ENCODE results near the gene ATP13A5.

ATP13A5 gene

DNA sequence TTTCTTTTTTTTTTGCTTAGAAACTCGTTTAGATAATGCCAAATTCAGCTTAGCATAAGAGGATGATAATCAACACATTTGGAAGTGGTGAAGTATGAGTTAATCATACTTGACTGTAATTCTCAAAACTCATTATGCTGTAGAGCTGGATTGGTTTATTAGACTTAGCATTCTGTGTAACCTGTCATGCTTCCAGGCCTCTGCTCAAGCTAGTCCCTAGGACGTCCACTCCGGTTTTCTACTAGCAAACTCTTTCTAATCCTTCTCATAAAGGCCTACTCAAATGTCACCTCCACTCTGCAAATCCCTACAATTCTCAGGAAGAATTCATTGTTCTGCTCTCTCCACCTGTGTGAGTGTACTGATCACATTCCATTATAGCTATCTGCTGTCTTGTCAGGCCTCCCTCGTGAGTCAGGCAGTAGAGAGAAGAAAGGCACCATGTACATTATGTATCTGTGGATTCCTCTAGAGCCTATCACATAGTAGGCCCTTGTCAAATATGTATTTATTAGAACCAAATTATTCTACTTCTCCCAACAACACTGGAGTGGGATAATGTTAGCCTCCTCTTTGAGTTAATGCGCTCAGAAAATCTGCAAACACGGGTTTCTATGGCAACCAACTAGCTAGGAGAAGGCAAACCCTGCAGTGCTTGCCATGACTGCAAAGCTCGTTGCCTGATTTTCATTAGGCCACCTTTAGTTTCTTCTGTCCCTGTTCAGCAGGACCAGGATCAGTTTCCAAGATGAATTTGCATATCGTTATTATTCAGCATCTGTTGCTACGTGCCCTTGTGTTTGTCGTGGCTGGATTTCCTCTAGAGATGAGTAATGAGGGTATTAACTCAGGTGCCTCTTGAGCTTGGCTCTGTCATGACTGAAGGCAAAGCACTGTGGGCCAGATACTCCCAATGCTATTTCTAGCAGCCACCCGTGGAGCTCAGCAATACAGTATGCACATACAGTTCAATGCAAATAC, 30.7 kb downstream of the ATP13A5 start:
- DNase-seq (ENCODE audit: low read depth in 3 of 3) = no peak

GRCh38 chr3:193346259-193346658, 32.3 kb downstream of the ATP13A5 start:
- no peak for DNase-seq (ENCODE audit: low read depth in 3 of 3)

- DNase-seq (ENCODE audit: low read depth in 3 of 3) = no peak
Measured at GRCh38 chr3:193345431-193345830, 33.1 kb downstream of the ATP13A5 start.

GRCh38 chr3:193344486-193344885, 34.1 kb downstream of the ATP13A5 start:
- no peak for DNase-seq (ENCODE audit: low read depth in 3 of 3)

DNA sequence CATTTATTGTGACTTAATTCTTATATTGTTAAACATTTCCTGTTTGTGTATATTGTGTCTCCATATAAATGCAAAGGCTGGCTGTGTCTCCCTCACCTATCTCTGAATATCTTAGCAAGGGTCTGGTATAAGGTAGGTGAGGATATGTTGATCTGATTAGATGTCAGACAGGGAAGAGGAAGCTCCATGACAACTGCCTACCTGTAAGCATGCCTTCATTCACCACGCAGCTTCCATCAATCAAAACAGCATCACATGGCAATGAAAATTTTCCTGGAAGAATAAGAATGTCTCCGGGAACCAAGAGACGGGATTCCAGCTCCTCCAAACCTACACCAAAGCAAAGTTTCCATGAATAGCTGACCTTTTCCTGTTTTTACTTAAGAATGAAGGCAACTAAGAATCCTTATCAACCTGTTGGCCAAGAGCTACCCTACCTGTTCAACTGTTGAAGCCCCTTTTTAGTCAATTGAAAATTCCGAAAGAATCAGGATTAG, 34.8 kb downstream of the ATP13A5 start:
- DNase-seq (ENCODE audit: low read depth in 3 of 3) = no peak

- no peak for DNase-seq (ENCODE audit: low read depth in 3 of 3)
Measured at GRCh38 chr3:193342551-193342950, 36.0 kb downstream of the ATP13A5 start.

DNA sequence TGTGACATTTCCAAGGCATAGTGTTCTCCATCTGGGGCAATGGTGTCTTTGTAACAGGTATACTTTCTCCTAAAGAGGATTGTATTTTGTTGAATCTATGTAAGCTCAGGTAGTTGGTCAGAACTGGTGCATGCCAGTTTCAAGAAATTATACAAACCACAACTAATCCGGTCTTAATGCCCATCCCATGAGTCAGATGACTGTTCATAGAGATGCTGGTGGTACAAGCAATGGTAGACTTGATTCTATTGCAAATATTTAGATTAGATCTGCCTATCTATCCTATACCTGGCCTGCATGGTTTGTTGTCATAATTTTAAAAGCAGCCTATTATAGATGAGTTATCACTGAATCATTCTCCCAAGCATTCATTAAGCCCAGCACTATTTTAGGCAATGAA, 43.5 kb downstream of the ATP13A5 start:
- DNase-seq (ENCODE audit: low read depth in 3 of 3) = no peak

- no peak for DNase-seq (ENCODE audit: low read depth in 3 of 3)
Measured at GRCh38 chr3:193333229-193333628, 45.3 kb downstream of the ATP13A5 start.

GRCh38 chr3:193330555-193331204, 47.9 kb downstream of the ATP13A5 start:
- DNase-seq (ENCODE audit: low read depth in 3 of 3) = no peak

DNA sequence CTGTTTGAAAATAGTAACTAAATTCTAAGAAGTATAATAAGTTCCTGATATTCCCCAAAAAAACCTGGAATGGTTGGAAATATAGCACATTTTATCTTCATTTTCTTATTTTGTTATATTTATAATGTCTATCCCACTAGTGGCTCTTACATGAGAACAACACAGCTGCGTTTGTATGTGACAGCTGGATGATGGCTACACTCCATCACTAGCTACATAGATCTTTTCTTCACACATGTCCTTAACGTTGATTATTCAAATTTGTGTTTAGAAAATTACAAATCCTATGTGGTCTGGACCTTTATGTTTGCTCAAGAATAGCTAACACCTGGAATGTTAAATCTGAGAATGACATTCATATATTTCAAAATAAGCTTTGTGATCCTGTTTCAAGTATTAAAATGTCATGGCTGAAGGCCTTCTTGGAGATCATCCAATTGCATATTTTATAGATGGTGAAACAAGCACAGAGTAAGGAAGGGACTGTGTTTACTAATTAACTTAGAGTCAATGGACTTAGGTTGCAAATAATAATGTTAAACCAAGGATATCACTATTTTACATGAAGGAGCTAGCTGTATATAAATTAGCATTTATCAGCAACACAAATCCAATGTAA, 60.8 kb downstream of the ATP13A5 start:
- DNase-seq (ENCODE audit: low read depth in 3 of 3) = no peak

- DNase-seq (ENCODE audit: low read depth in 3 of 3) = no peak
Measured at GRCh38 chr3:193314161-193314560, 64.4 kb downstream of the ATP13A5 start.

DNA sequence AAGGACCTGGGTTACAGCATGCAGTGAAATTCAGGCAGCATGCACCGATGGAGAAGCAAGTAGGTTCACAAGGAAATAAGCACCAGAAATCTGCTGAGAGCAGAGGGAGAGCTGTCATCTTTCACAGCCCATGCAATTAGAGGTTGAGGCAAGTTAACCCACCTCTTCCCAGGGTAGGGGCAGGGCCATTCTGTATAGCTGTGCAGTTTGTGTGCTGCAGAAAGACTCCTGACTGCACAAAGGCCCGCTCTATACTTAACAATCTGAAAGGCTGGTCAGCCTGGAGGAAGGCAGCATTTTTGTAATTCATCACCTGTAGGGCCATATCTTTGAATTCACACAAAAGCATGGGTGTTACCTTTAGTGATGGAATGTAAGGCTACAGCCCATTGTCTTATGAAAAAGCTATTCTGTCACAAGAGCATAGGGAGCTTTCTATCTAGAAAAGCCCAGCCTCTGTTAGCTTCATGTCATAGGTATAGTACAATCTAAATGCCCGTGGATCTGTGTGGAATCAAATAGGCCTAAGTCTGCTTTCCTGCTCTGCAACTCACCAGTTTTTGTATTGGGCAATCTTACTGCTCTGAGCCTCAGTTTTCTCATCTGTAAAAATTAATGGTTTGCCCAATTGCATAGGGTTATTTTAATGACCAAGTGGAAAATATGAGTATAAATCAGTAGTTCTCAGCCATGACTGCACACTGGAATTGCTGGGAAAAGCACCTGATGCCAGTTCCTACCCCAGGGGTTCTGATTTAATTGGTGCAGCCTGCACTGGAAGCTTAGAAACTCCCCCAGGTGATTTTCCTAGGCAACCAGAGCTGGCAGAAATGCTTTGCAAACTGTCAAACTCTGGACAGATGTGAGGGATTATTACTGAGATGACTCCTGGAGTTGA, 65.2 kb downstream of the ATP13A5 start:
- no peak for DNase-seq (ENCODE audit: low read depth in 3 of 3)

- no peak for DNase-seq (ENCODE audit: low read depth in 3 of 3)
Measured at GRCh38 chr3:193310914-193311723, 67.4 kb downstream of the ATP13A5 start.

- DNase-seq (ENCODE audit: low read depth in 3 of 3) = no peak
Measured at GRCh38 chr3:193305356-193305755, 73.2 kb downstream of the ATP13A5 start.

DNA sequence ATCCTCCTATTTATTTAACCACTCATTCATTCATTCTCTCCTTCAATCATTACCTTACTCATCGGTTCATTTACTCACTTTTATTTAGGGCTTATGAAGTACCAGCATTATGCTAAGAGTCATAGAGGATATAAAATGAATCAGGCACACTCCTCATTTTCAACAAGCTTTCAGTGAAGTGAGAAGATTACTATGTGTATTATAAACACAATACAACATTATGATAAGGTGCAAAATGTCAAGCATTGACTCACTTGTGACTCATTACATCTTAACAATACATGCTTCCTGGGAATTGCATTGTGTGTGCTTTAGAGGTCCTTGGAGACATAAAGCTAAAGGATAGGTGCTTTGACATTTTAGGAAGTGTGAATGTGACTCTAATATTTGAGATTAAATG, 77.1 kb downstream of the ATP13A5 start:
- no peak for DNase-seq (ENCODE audit: low read depth in 3 of 3)

DNA sequence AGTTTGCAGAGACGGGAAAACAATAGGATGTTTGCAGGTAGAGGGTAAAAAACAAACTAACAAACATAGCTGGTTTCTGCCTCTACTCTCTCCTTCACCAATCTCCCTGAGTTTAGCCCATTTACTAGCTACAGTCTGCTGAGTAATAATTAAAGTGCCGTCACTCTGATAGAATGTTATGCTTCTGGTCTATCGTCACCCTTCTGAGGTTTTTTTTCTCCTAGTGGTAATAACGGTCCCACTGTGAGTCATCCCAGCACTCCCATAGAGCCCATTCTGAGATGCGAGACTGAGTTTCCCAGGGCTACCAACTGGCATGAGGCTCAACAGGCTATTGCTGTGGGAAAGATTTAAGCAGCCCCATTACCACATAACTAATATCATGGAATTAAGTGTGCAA, 81.1 kb downstream of the ATP13A5 start:
- no peak for DNase-seq (ENCODE audit: low read depth in 3 of 3)

- no peak for DNase-seq (ENCODE audit: low read depth in 3 of 3)
Measured at GRCh38 chr3:193295985-193296384, 82.6 kb downstream of the ATP13A5 start.

DNA sequence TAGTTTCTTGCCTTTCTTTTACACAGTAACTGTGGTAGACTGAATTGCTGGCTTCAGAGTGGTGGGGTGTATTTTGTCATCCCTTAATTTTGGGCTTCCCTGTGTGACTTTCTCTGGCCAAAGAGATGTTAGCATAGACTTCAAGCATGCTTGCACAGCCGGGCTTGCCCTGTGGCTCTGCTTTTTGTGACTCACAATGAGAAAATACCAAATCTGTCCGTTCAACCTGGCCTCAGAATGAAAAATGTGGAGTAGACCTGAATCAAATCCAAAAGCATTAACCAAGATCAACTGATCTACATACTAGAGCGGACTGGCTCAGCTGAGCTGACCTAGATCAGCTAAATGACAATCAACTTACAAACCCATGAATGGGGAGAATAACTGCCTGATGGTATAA, 86.2 kb downstream of the ATP13A5 start:
- DNase-seq (ENCODE audit: low read depth in 3 of 3) = no peak

GRCh38 chr3:193271101-193271840, 107.3 kb downstream of the ATP13A5 start:
- no peak for DNase-seq (ENCODE audit: low read depth in 3 of 3)

DNA sequence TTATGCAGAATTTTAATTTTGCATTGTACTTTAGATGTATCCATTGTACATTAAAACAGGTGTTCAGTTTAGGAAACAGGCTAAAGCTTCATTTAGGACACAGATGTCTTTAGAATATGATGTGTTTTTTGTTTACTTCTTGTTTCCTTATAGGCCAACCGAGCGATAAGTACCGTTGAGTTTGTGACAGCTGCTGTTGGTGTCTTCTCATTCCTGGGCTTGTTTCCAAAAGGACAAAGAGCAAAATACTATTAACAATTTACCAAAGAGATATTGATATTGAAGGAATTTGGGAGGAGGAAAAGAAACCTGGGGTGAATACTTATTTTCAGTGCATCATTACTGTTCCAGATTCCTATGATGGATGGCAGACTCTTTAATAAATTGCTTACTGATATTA, 108.1 kb downstream of the ATP13A5 start:
- DNase-seq (ENCODE audit: low read depth in 3 of 3) = no peak
